Liver (tissue), 9 donors: ENCODE results near the gene CEACAM8. TPM values are rescaled to one million over a fixed set of nuclear protein-coding genes. Genes with fewer than 3 reads are reported as not detected.
"Not testable (repeated sequence)": the region's sequence is repeated elsewhere in the genome, so short reads cannot be mapped to it uniquely, and the experiment has no call there.

Source experiments
- DNase-seq: peaks from one replicate; pipeline ENCODE4 v3.0.0-alpha.2; 2017; ENCODE audit warnings: low spot score
- H3K27ac ChIP-seq, 2 donors: one replicate each; pipeline ENCODE4 v1.7.0; 2013; ENCODE audit warnings: inconsistent platforms in 2 of 2, low read length in 2 of 2, control low read depth in 1 of 2, low read depth in 1 of 2, mild to moderate bottlenecking in 1 of 2
- H3K27me3 ChIP-seq, 4 donors: one replicate each; pipeline versions ENCODE4 v1.6.1 to v1.7.0; 2013; ENCODE audit warnings: low read length in 3 of 4, inconsistent platforms in 1 of 4, mild to moderate bottlenecking in 1 of 4, moderate library complexity in 1 of 4; ENCODE audit not compliant: control insufficient read depth in 4 of 4, insufficient read depth in 4 of 4
- H3K36me3 ChIP-seq, 4 donors: one replicate each; pipeline versions ENCODE4 v1.6.1 to v1.7.0; 2013; ENCODE audit warnings: low read length in 3 of 4, mild to moderate bottlenecking in 3 of 4, low read depth in 1 of 4, moderate library complexity in 1 of 4; ENCODE audit not compliant: control insufficient read depth in 4 of 4, insufficient read depth in 3 of 4
- H3K4me1 ChIP-seq, 4 donors: one replicate each; pipeline versions ENCODE4 v1.6.1 to v1.7.0; 2013; ENCODE audit warnings: low read length in 3 of 4, mild to moderate bottlenecking in 3 of 4, moderate library complexity in 1 of 4; ENCODE audit not compliant: control insufficient read depth in 4 of 4, insufficient read depth in 4 of 4
- H3K4me3 ChIP-seq, 3 donors: one replicate each; pipeline versions ENCODE4 v1.6.1 to v1.7.0; 2013; ENCODE audit warnings: low read length in 3 of 3, control low read depth in 1 of 3, low read depth in 1 of 3, mild to moderate bottlenecking in 1 of 3
- H3K9ac ChIP-seq, 2 donors: one replicate each; pipeline ENCODE4 v1.7.0; 2013; ENCODE audit warnings: low read length in 2 of 2, mild to moderate bottlenecking in 2 of 2, moderate library complexity in 2 of 2, control low read depth in 1 of 2, low read depth in 1 of 2
- H3K9me3 ChIP-seq, 4 donors: one replicate each; pipeline versions ENCODE4 v1.6.1 to v1.7.0; 2013; ENCODE audit warnings: low read length in 3 of 4; ENCODE audit not compliant: control insufficient read depth in 4 of 4
- CTCF ChIP-seq: fragments of 150-350 bp; IDR thresholded peaks from 2 replicates; pipeline ENCODE4 v1.5.1; 2017; ENCODE audit warnings: improper control_type of control experiment, low read depth, low read length; ENCODE audit not compliant: missing input control
- EGR1 ChIP-seq, 2 donors: IDR thresholded peaks; 2 replicates each; pipeline ENCODE4 v1.6.1; 2016 to 2018; ENCODE audit warnings: antibody characterized with exemption in 2 of 2, low read depth in 2 of 2
- FOXA1 ChIP-seq: IDR thresholded peaks from 2 replicates; pipeline ENCODE4 v1.6.1; 2016; ENCODE audit warnings: antibody characterized with exemption
- FOXA2 ChIP-seq: IDR thresholded peaks from 2 replicates; pipeline ENCODE4 v1.6.1; 2016; ENCODE audit warnings: antibody characterized with exemption
- GABPA ChIP-seq, 2 donors: IDR thresholded peaks in 1 of 2; conservative IDR thresholded peaks in 1 of 2; 2 replicates each; pipeline ENCODE4 v1.6.1; 2016; ENCODE audit warnings: antibody characterized with exemption in 2 of 2, mild to moderate bottlenecking in 1 of 2, moderate library complexity in 1 of 2
- HNF4A ChIP-seq, 2 donors: conservative IDR thresholded peaks; 2 replicates each; pipeline ENCODE4 v1.6.1; 2016; ENCODE audit warnings: antibody characterized with exemption in 2 of 2, mild to moderate bottlenecking in 2 of 2
- HNF4G ChIP-seq: IDR thresholded peaks from 2 replicates; pipeline ENCODE4 v1.6.1; 2016; ENCODE audit warnings: antibody characterized with exemption
- NR2F2 ChIP-seq: IDR thresholded peaks from 2 replicates; pipeline ENCODE4 v1.6.1; 2016; ENCODE audit warnings: antibody characterized with exemption
- RAD21 ChIP-seq, 2 donors: IDR thresholded peaks; 2 replicates each; pipeline ENCODE4 v1.6.1; 2016; ENCODE audit warnings: antibody characterized with exemption in 2 of 2, mild to moderate bottlenecking in 2 of 2
- REST ChIP-seq: IDR thresholded peaks from 2 replicates; pipeline ENCODE4 v1.6.1; 2016; ENCODE audit warnings: antibody characterized with exemption, mild to moderate bottlenecking
- RXRA ChIP-seq, 2 donors: IDR thresholded peaks; 2 replicates each; pipeline ENCODE4 v1.6.1; 2017 to 2018; ENCODE audit warnings: antibody characterized with exemption in 2 of 2, mild to moderate bottlenecking in 1 of 2
- TAF1 ChIP-seq: conservative IDR thresholded peaks from 2 replicates; pipeline ENCODE4 v1.6.1; 2016; ENCODE audit warnings: antibody characterized with exemption, mild to moderate bottlenecking
- WGBS: extraction: QIAGEN DNeasy Blood & Tissue Kit; methylation state at CpG from one replicate; pipeline ENCODE4 v1.1.7; 2013; 5-methylcytosine and 5-hydroxymethylcytosine counted together
- polyA plus RNA-seq, 2 donors: library from polyadenylated mRNA; stranded (reverse) in 1 of 2; unstranded in 1 of 2; fragments of 200-250 nt in 1 of 2; fragments of >200 nt in 1 of 2; fragmentation: Nextera tagmentation in 1 of 2; extraction: Ambion mirVana in 1 of 2; gene quantifications; one replicate each; pipeline versions ENCODE4 v1.2.1 to v1.2.3, GENCODE V29; 2013 to 2015
- total RNA-seq, 2 donors: library from RNA; depleted of rRNA; stranded (reverse); fragments of >200 nt; gene quantifications; one replicate each; pipeline ENCODE4 v1.2.3, GENCODE V29; 2014
- TF ChIP-seq, protein P1 (sequence below): IDR thresholded peaks from 2 replicates; pipeline ENCODE4 v1.6.1; 2016; ENCODE audit warnings: antibody characterized with exemption
- TF ChIP-seq, protein P2 (sequence below): IDR thresholded peaks from 2 replicates; pipeline ENCODE4 v1.6.1; 2016; ENCODE audit warnings: antibody characterized with exemption
- donor health status: healthy.
- donor health status: healthy.
- donor health status: healthy.
- donor health status: healthy.
- donor health status: healthy.

Gene CEACAM8
- total and polyA plus RNA-seq, 4 donors, result 0.07 to 2.1 (median 0.16) TPM; not detected in 1

- DNase-seq, H3K9ac ChIP-seq, H3K36me3 ChIP-seq, H3K9me3 ChIP-seq, H3K4me3 ChIP-seq, H3K27me3 ChIP-seq, H3K4me1 ChIP-seq, H3K27ac ChIP-seq: not testable (repeated sequence)
- 94% methylated on average over 6 of the region's 6 CpGs for WGBS
Measured at GRCh38 chr19:42550521-42550920, 44.2 kb downstream of the CEACAM8 start.

- H3K4me3 ChIP-seq, DNase-seq, H3K27me3 ChIP-seq, H3K9me3 ChIP-seq, H3K4me1 ChIP-seq, H3K9ac ChIP-seq, H3K36me3 ChIP-seq, H3K27ac ChIP-seq: not testable (repeated sequence)
- 92% methylated on average over 1 of the region's 1 CpG for WGBS
Measured at GRCh38 chr19:42549067-42549466, 45.7 kb downstream of the CEACAM8 start.

DNA sequence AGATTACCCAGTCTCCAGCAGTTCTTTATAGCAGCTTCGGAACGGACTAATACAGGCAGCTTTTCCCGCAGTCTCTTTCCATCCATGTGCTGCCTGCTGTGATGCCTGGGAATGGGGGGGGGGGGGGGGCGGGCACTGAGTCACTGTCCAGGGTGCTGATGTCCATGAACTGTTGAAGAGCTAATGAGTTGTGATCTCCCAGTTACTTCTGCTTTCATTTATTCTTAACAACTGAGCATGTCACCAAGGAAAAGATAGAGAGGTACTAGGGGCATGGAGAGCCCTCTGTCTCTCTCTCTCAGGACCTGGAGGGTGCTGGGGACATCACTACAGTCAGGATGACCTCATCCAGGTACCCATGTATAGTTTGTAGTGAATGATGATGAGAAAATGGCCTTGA is 46.2 kb downstream of the CEACAM8 start:
- H3K27ac ChIP-seq, result no peak overlapping the region
- DNase-seq, result no peak
- H3K4me1 ChIP-seq, result peaks cover 0 to 5% (median 0%) of the 10 kb centered on the region in 4 donors
- no peak for TF ChIP-seq FOXA1
- no peak for TF ChIP-seq TAF1
- TF ChIP-seq, protein P1, sequence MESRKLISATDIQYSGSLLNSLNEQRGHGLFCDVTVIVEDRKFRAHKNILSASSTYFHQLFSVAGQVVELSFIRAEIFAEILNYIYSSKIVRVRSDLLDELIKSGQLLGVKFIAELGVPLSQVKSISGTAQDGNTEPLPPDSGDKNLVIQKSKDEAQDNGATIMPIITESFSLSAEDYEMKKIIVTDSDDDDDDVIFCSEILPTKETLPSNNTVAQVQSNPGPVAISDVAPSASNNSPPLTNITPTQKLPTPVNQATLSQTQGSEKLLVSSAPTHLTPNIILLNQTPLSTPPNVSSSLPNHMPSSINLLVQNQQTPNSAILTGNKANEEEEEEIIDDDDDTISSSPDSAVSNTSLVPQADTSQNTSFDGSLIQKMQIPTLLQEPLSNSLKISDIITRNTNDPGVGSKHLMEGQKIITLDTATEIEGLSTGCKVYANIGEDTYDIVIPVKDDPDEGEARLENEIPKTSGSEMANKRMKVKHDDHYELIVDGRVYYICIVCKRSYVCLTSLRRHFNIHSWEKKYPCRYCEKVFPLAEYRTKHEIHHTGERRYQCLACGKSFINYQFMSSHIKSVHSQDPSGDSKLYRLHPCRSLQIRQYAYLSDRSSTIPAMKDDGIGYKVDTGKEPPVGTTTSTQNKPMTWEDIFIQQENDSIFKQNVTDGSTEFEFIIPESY, result no peak
- no peak for TF ChIP-seq GABPA (IDR thresholded peaks at IDR 0.05 in 1 of 2, conservative IDR thresholded peaks at IDR 0.05 in 1 of 2)
- TF ChIP-seq HNF4A (conservative IDR thresholded peaks at IDR 0.05), result no peak
- no peak for TF ChIP-seq RXRA (IDR thresholded peaks at IDR 0.05)
- no peak for TF ChIP-seq CTCF
- no peak for TF ChIP-seq FOXA2
- no peak for TF ChIP-seq EGR1 (IDR thresholded peaks at IDR 0.05; ENCODE audit: low read depth in 2 of 2)
- no peak for TF ChIP-seq HNF4G
- TF ChIP-seq NR2F2, result no peak
- no peak for TF ChIP-seq RAD21 (IDR thresholded peaks at IDR 0.05)
- TF ChIP-seq, protein P2, sequence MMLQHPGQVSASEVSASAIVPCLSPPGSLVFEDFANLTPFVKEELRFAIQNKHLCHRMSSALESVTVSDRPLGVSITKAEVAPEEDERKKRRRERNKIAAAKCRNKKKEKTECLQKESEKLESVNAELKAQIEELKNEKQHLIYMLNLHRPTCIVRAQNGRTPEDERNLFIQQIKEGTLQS, result no peak
- TF ChIP-seq REST, result no peak
- H3K9ac ChIP-seq, result no peak overlapping the region
- 68% methylated on average over 4 of the region's 4 CpGs for WGBS
- no peaks in the 10 kb centered on the region for H3K36me3 ChIP-seq
- H3K9me3 ChIP-seq, result no peaks in the 10 kb centered on the region
- H3K27me3 ChIP-seq, result no peaks in the 10 kb centered on the region
- H3K4me3 ChIP-seq, result no peak overlapping the region
